Measurements from ENCODE around the gene KIF22.

- TF ChIP-seq CTCF (conservative IDR thresholded peaks at IDR 0.05 in 1 of 2, IDR thresholded peaks at IDR 0.05 in 1 of 2; ENCODE audit: extremely low read depth in 1 of 2, insufficient read depth in 1 of 2, low read depth in 1 of 2, low read length in 2 of 2) (no peak), EZH2 (IDR thresholded peaks at IDR 0.05; ENCODE audit: borderline replicate concordance, low read length) (no peak)
These were observed 37.0 kb upstream of the KIF22 start for GRCh38 chr16:29753516-29753915.

All from mammary epithelial cell (primary cell).